Measurements from ENCODE around the gene ANKRD11.

ANKRD11 gene

GRCh38 chr16:89489898-89490438 lies 393 bp downstream of the ANKRD11 start:
- H3K4me3 ChIP-seq (replicated peaks in 1 of 2; ENCODE audit: low read depth in 2 of 2, low read length in 2 of 2) = peak overlapping the region; percentile 68 to 73
- no peak for TF ChIP-seq CTCF (IDR thresholded peaks at IDR 0.05; ENCODE audit: low read depth, low read length)
- no peak for DNase-seq (ENCODE audit: low read depth in 2 of 2)

GRCh38 chr16:89489040-89489897 lies 1.1 kb downstream of the ANKRD11 start:
- peak overlapping the region; percentile 68 to 73 for H3K4me3 ChIP-seq (replicated peaks in 1 of 2; ENCODE audit: low read depth in 2 of 2, low read length in 2 of 2)
- TF ChIP-seq CTCF (IDR thresholded peaks at IDR 0.05; ENCODE audit: low read depth, low read length) = peak; percentile 33
- DNase-seq (ENCODE audit: low read depth in 2 of 2) = peak; percentile 97 to 98

- no peak for DNase-seq (ENCODE audit: low read depth in 2 of 2)
- no peak for TF ChIP-seq CTCF (IDR thresholded peaks at IDR 0.05; ENCODE audit: low read depth, low read length)
- H3K4me3 ChIP-seq (replicated peaks in 1 of 2; ENCODE audit: low read depth in 2 of 2, low read length in 2 of 2) = no peak overlapping the region
Measured at GRCh38 chr16:89485701-89486246, 4.6 kb downstream of the ANKRD11 start.

GRCh38 chr16:89484923-89485679 lies 5.3 kb downstream of the ANKRD11 start:
- DNase-seq (ENCODE audit: low read depth in 2 of 2) = no peak
- no peak overlapping the region for H3K4me3 ChIP-seq (replicated peaks in 1 of 2; ENCODE audit: low read depth in 2 of 2, low read length in 2 of 2)
- TF ChIP-seq CTCF (IDR thresholded peaks at IDR 0.05; ENCODE audit: low read depth, low read length) = no peak

- TF ChIP-seq CTCF (IDR thresholded peaks at IDR 0.05; ENCODE audit: low read depth, low read length) = no peak
- no peak overlapping the region for H3K4me3 ChIP-seq (replicated peaks in 1 of 2; ENCODE audit: low read depth in 2 of 2, low read length in 2 of 2)
- no peak for DNase-seq (ENCODE audit: low read depth in 2 of 2)
Measured at GRCh38 chr16:89484041-89484501, 6.3 kb downstream of the ANKRD11 start.

GRCh38 chr16:89482817-89483205 lies 7.5 kb downstream of the ANKRD11 start:
- TF ChIP-seq CTCF (IDR thresholded peaks at IDR 0.05; ENCODE audit: low read depth, low read length) = no peak
- DNase-seq (ENCODE audit: low read depth in 2 of 2) = no peak
- no peak overlapping the region for H3K4me3 ChIP-seq (replicated peaks in 1 of 2; ENCODE audit: low read depth in 2 of 2, low read length in 2 of 2)

Measured in cardiac fibroblast (primary cell).